ENCODE results near the gene CHRDL1.
"Not testable (repeated sequence)": the region's sequence is repeated elsewhere in the genome, so short reads cannot be mapped to it uniquely, and the experiment has no call there.

The CHRDL1 gene, protein sequence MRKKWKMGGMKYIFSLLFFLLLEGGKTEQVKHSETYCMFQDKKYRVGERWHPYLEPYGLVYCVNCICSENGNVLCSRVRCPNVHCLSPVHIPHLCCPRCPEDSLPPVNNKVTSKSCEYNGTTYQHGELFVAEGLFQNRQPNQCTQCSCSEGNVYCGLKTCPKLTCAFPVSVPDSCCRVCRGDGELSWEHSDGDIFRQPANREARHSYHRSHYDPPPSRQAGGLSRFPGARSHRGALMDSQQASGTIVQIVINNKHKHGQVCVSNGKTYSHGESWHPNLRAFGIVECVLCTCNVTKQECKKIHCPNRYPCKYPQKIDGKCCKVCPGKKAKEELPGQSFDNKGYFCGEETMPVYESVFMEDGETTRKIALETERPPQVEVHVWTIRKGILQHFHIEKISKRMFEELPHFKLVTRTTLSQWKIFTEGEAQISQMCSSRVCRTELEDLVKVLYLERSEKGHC
- long read RNA-seq, donor 1: 0 reads
- long read RNA-seq, donor 2: 0 reads
- long read RNA-seq, donor 3: 0 reads
- long read RNA-seq, donor 4, partial matches to known transcripts: 0 of 1 reads
- long read RNA-seq, donor 4, other reads (novel, unspliced or antisense): 0 of 1 reads
- long read RNA-seq, donor 5: 0 reads
- long read RNA-seq, donor 6: 0 reads
- long read RNA-seq, donor 7: 0 reads
- long read RNA-seq, donor 8: 0 reads

GRCh38 chrX:110795645-110796406, at the start of gene CHRDL1:
CHRDL1 (minus strand) TSS chrX:110795817; CDS start chrX:110792181, 3,636 bp downstream.
- DNase-seq: peak; percentile 60

DNA sequence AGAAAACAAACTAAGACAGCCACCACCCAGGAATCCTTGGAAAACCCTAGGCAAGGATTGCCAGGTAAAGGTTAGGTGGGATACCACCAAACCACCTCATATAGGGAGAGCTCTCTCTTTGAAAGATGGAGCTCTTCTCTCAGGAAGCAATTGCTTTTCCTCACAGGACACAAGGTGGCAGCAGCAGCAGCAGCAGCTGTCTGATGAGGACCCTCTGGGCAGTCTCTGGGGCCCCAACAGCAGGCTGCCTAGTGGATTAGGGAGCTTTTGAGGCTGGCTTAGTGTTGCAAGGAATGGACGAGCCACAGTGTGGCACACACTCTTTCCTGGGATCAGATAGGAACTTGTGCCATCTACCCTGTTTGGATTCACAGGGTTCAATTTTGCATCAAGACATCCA, 41.4 kb upstream of the CHRDL1 start:
- DNase-seq: no peak

DNA sequence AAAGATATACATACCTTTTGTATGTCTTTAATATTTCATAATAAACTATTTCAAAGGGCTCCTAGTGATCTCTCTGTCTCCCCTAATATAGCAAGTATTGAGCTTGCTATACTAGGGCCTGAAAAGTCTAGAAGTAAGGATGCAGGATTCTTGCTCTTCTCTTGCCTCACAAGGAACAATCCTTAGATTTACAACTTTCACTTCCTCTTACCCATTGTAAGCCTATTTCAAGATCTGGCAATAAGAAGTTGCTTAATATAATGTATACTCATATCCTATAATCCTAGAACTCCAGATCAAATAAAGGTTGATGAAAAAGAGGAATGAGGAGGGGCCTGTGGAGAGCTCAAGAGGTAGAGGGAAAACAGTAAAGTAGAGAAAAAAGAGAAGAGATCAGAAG, 40.8 kb upstream of the CHRDL1 start:
- no peak for DNase-seq

- DNase-seq: no peak
Observed at GRCh38 chrX:110836001-110836400, 40.4 kb upstream of the CHRDL1 start.

DNA sequence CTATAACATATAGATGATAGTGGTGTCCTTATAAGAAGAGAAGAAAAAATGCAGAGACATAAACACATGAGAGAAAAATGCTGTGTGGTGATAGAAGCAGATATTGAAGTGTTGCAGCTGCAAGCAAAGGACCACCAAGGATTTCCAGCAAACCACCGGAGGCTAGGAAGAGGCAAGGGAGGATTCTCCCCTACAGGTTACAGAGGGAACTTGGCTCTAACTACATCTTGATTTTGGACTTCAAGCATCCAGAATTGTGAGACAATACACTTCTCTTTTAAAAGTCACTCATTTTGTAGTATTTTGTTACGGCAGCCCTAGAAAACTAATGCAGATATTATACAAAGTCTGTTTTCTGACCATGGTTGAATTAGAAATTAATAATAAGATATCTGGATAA, 30.4 kb upstream of the CHRDL1 start:
- no peak for DNase-seq

GRCh38 chrX:110816543-110816942, 20.9 kb upstream of the CHRDL1 start:
- not testable (repeated sequence) for DNase-seq

DNA sequence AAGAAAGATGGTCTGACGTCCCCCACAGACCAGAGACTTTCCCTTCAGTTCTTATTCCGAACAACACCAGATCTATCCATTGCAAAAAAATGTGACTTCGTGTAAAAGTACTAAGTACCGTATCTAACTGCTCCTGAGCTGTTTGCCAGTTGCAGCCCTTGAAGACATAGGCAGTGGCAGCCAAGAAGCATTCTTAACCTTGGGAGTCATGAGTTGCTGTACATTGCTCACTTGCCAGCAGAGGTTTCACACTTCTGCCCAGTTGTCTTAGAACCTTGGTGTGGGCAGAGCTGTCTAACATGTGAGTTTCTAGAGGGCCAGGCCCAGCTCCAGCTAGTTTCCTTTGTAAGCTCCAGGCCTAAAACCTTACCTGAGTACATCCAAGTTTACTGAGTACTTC, 10.5 kb upstream of the CHRDL1 start:
- no peak for DNase-seq

DNA sequence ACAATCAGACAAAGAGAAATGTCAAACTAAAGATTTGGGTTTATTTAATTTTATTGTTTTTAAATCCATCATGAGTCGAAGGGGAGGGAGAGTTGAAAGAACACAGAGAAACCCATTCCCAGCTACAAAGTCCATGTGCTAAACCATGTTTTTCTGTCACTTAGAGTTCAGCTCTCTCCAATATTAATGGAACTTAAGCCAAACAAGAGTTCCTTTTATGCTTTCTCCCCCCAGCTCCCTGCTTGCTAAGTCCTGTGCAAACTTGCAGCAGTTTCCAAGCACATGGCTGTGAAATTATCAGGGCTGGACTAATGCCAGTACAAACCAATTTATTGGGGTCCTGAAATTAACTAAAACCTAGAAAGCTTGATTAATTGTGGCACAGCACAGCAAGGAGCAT, 9.7 kb upstream of the CHRDL1 start:
- DNase-seq: no peak

- DNase-seq: no peak
Observed at GRCh38 chrX:110804446-110804845, 8.8 kb upstream of the CHRDL1 start.

DNA sequence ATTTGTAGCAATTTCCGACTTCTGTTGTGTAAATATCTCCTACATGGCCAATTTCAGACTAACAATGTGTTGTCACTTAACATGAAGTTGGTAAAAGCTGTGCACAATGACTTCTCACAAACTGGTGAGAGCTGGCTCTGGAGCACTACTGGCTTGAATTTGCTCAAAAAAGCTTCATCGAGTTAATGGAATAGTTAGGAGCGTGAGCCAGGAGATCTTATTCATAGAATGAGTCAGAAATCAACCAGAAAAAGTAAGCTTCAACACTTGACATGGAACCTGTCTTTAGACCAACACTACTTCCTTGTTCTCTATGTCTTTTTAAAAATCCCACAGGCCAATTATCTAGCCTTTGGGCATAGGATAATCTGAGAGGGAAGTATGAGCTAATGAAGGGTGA, 7.9 kb upstream of the CHRDL1 start:
- no peak for DNase-seq

- DNase-seq: no peak
Observed at GRCh38 chrX:110796407-110796697, 735 bp upstream of the CHRDL1 start.

DNA sequence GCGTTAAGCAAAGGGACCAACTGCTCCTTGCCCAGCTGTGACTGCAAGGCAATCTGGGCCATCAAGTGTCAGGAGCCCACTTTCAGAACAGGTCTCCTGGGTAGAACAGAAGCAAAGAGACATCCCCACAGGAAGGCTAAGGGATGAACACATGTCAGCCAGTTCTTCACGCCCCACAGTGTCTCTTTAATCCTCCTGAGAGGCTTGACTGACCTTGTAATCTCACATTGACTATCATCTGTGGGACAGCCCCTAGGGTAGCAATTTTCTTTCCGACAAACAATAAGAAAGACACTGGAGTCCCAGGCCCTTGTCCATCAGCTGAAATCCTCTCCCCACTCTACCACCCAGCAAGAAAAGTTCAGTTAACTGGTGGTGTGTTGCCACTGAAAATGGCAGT, 1.0 kb downstream of the CHRDL1 start:
- no peak for DNase-seq

GRCh38 chrX:110791071-110791470, 4.5 kb downstream of the CHRDL1 start:
- no peak for DNase-seq

GRCh38 chrX:110786486-110786885, 9.1 kb downstream of the CHRDL1 start:
- DNase-seq: no peak

- DNase-seq: no peak
Observed at GRCh38 chrX:110759785-110760184, 35.8 kb downstream of the CHRDL1 start.

DNA sequence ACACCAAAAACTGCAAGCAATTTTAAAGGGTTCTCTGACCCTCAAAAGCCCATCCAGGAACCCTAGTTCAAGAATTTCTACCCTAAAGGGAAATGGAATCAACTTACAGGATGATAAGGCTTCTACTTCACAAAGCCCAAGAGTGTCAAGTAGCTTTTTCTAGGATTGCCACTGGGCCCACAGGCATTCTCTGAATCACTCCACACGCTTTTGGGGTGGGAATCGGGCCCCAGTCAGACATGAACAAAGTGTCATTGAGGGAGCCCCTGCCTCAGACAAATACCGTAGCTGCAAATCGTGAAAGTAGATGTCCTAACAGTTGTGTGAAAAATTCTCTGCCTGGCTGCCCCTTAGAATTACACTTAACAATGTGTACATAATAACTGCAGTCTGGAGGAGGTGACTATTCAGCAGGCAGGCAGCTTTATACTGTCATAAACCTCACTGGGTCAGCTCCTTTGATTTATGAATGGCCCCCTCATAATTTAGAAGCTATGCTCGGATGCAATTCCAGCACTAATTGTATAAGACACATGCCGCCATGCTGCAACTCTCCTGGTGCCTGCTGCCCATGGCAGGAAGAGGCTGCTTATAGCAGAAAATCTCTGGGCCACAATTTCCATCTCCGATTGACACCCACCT, 36.7 kb downstream of the CHRDL1 start:
- DNase-seq: no peak

DNA sequence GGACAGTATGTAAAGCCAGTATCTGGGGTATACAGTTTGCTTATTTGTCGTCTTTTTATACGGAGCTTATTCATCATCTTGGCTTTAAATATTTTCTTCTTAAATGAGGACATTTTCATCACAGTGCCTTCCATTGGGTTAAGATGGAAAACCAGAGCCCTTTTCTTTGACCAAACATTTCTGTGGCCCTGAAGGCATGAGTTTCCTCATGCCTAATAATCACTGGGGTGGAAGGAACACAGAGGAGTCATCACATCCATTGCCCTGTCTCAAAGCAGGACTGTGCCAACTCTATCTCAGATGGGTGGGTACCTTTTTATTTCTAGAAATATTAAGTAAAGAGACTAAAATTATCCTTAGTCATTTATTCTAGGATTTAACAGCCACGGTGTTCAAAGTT, 40.0 kb downstream of the CHRDL1 start:
- no peak for DNase-seq

- DNase-seq: no peak
Observed at GRCh38 chrX:110755061-110755460, 40.6 kb downstream of the CHRDL1 start.

GRCh38 chrX:110750526-110751189, 45.0 kb downstream of the CHRDL1 start:
- DNase-seq: no peak

GRCh38 chrX:110748256-110748806, 47.3 kb downstream of the CHRDL1 start:
- DNase-seq: no peak

DNA sequence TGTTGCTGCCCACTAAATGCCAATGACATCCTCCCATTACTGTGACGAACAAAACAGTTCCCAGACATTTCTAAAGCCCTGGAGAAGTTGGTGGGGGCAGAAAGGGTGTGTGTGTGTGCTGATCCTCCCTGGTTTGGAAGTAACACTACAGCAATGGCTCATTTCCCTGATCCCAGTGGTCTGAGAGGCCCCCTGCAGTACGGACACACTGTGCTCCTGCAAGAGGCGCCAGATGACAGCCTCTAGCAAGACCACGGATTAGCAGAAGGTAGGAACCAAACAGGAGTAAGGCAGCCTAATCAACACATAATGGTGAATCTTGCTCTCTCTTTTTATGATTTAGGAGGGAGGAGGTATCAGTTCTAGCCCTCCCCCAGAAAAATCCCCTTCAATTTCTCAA, 49.6 kb downstream of the CHRDL1 start:
- no peak for DNase-seq

GRCh38 chrX:110745288-110745687, 50.3 kb downstream of the CHRDL1 start:
- DNase-seq: no peak

Measured in right kidney (tissue), 9 donors.